Measurements from ENCODE around the gene DMTF1.

DNA sequence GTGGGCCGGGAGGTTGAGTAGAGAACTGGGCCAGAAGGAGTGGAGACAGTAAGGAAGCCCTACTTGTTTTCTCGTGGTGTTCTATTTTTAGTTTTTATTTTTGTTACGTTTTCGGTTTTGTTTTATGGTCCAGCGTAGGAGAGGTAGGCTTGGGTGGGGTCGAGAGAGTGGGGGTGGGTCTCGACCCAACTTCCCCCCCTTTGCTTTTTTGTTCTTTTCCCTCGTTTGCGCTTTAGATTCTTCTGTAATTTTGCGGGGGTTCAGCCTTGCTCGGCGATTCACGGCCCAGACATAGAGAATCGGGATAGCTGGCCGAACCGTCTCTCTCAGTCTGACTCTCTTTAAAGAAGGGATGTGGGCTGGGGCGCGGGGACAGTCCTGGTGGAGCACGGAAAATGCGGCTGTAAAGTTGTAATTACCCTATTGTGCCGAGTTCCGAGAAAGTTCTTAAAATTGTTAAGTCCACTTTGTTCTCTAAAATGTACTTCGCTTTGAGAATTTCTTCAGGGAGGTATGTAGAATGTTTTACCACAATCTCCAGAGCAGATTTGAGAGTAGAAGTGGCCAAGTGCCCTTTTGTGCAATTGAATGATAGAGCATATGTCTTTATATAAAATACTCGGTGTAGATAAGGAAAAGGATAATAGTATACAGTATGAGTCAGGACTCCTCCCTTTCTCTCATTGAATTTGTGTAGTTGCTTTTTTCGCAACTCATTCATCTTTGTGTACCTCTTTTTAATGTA is 816 bp downstream of the DMTF1 start:
- TF ChIP-seq, protein P1, sequence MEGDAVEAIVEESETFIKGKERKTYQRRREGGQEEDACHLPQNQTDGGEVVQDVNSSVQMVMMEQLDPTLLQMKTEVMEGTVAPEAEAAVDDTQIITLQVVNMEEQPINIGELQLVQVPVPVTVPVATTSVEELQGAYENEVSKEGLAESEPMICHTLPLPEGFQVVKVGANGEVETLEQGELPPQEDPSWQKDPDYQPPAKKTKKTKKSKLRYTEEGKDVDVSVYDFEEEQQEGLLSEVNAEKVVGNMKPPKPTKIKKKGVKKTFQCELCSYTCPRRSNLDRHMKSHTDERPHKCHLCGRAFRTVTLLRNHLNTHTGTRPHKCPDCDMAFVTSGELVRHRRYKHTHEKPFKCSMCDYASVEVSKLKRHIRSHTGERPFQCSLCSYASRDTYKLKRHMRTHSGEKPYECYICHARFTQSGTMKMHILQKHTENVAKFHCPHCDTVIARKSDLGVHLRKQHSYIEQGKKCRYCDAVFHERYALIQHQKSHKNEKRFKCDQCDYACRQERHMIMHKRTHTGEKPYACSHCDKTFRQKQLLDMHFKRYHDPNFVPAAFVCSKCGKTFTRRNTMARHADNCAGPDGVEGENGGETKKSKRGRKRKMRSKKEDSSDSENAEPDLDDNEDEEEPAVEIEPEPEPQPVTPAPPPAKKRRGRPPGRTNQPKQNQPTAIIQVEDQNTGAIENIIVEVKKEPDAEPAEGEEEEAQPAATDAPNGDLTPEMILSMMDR (IDR thresholded peaks at IDR 0.05) = no peak
- no peak for TF ChIP-seq ZFX (IDR thresholded peaks at IDR 0.05; ENCODE audit: borderline replicate concordance)

Data from 22Rv1 (cell line).